ENCODE measurements around the gene KCNG2. TPM values are rescaled to one million over a fixed set of nuclear protein-coding genes. Genes with fewer than 3 reads are reported as not detected.

The KCNG2 gene
- total RNA-seq, 1 donor from 2014 or later = not detected

GRCh38 chr18:79931475-79931874 lies 133.7 kb downstream of the KCNG2 start:
- Mint-ChIP-seq H3K4me1 (ENCODE audit: low read depth) (peaks cover 13% of the 10 kb centered on the region), H3K27me3 (ENCODE audit: low read depth) (no peaks in the 10 kb centered on the region), H3K27ac (ENCODE audit: unreplicated experiment) (no peak overlapping the region), H3K4me3 (ENCODE audit: unreplicated experiment) (no peak overlapping the region), H3K36me3 (ENCODE audit: low read depth) (peaks cover 54% of the 10 kb centered on the region), H3K9me3 (ENCODE audit: low read depth) (peaks cover 40% of the 10 kb centered on the region)
- no peak for DNase-seq (ENCODE audit: low spot score)
- no peak for TF ChIP-seq CTCF (IDR thresholded peaks at IDR 0.05)

- Mint-ChIP-seq H3K4me1 (ENCODE audit: low read depth) (peaks cover 13% of the 10 kb centered on the region), H3K4me3 (ENCODE audit: unreplicated experiment) (no peak overlapping the region), H3K27me3 (ENCODE audit: low read depth) (no peaks in the 10 kb centered on the region), H3K27ac (ENCODE audit: unreplicated experiment) (no peak overlapping the region), H3K9me3 (ENCODE audit: low read depth) (peaks cover 40% of the 10 kb centered on the region), H3K36me3 (ENCODE audit: low read depth) (peaks cover 57% of the 10 kb centered on the region)
- no peak for TF ChIP-seq CTCF (IDR thresholded peaks at IDR 0.05)
- no peak for DNase-seq (ENCODE audit: low spot score)
Observed at GRCh38 chr18:79932907-79933306, 135.2 kb downstream of the KCNG2 start.

- Mint-ChIP-seq H3K27ac (ENCODE audit: unreplicated experiment) (peak overlapping the region; percentile 22), H3K4me3 (ENCODE audit: unreplicated experiment) (no peak overlapping the region), H3K27me3 (ENCODE audit: low read depth) (no peaks in the 10 kb centered on the region), H3K36me3 (ENCODE audit: low read depth) (peaks cover 53% of the 10 kb centered on the region), H3K4me1 (ENCODE audit: low read depth) (peaks cover 16% of the 10 kb centered on the region), H3K9me3 (ENCODE audit: low read depth) (peaks cover 40% of the 10 kb centered on the region)
- peak; percentile 27 for DNase-seq (ENCODE audit: low spot score)
- TF ChIP-seq CTCF (IDR thresholded peaks at IDR 0.05) = peak; percentile 36
Observed at GRCh38 chr18:79933765-79934164, 136.0 kb downstream of the KCNG2 start.

GRCh38 chr18:79934311-79935097 lies 136.8 kb downstream of the KCNG2 start:
- peaks cover 46% of the 10 kb centered on the region for H3K36me3 Mint-ChIP-seq (ENCODE audit: low read depth)
- H3K27me3 Mint-ChIP-seq (ENCODE audit: low read depth) = no peaks in the 10 kb centered on the region
- H3K9me3 Mint-ChIP-seq (ENCODE audit: low read depth) = peaks cover 32% of the 10 kb centered on the region
- H3K4me1 Mint-ChIP-seq (ENCODE audit: low read depth) = peaks cover 23% of the 10 kb centered on the region
- DNase-seq (ENCODE audit: low spot score) = peak; percentile 51
- H3K4me3 Mint-ChIP-seq (ENCODE audit: unreplicated experiment) = no peak overlapping the region
- H3K27ac Mint-ChIP-seq (ENCODE audit: unreplicated experiment) = no peak overlapping the region
- no peak for TF ChIP-seq CTCF (IDR thresholded peaks at IDR 0.05)

GRCh38 chr18:79935098-79935480 lies 137.4 kb downstream of the KCNG2 start:
- H3K4me1 Mint-ChIP-seq (ENCODE audit: low read depth) = peaks cover 27% of the 10 kb centered on the region
- H3K9me3 Mint-ChIP-seq (ENCODE audit: low read depth) = peaks cover 26% of the 10 kb centered on the region
- H3K27ac Mint-ChIP-seq (ENCODE audit: unreplicated experiment) = no peak overlapping the region
- peak; percentile 38 for DNase-seq (ENCODE audit: low spot score)
- no peaks in the 10 kb centered on the region for H3K27me3 Mint-ChIP-seq (ENCODE audit: low read depth)
- H3K4me3 Mint-ChIP-seq (ENCODE audit: unreplicated experiment) = no peak overlapping the region
- no peak for TF ChIP-seq CTCF (IDR thresholded peaks at IDR 0.05)
- H3K36me3 Mint-ChIP-seq (ENCODE audit: low read depth) = peaks cover 44% of the 10 kb centered on the region

Data from chondrocyte (in vitro differentiated cells).